PC-3 (cell line): ENCODE measurements around the gene CDC42BPB. TPM values are rescaled to one million over a fixed set of nuclear protein-coding genes. Genes with fewer than 3 reads are reported as not detected.

ENCODE experiments used
- ATAC-seq: fragments of 200-7000 bp; cut with Tn5 transposase; 2 replicates; pipeline ENCODE4 v1.9.1; 2020; ENCODE audit warnings: mild to moderate bottlenecking, moderate library complexity
- BruUV-seq: library from RNA; stranded (reverse); fragments of 400-500 nt; replicated peaks from 2 replicates; lab custom pipeline; 2021; lab: Mats Ljungman, UMichigan
- CTCF ChIA-PET: fragments of 300-600 bp; sonication (Branson Sonifier 250); formaldehyde crosslinking; loops from one replicate; lab custom pipeline; 2022; ENCODE audit warnings: antibody characterized with exemption; lab: Charles Lee
- POLR2A ChIA-PET: fragments of 300-600 bp; sonication (Branson Sonifier 250); formaldehyde crosslinking; loops from one replicate; lab custom pipeline; 2022; ENCODE audit warnings: antibody characterized with exemption; ENCODE audit not compliant: unreplicated experiment; lab: Charles Lee
- DNase-seq: peaks from one replicate; pipeline ENCODE4 v3.0.0-alpha.2; 2015
- H2AFZ ChIP-seq: fragments of 300-600 bp; sonication (generic); 2 replicates; pipeline ENCODE4 v1.6.0; 2016; ENCODE audit warnings: antibody characterized with exemption, low read length
- H3F3A ChIP-seq: fragments of 300-600 bp; sonication (generic); one replicate; pipeline ENCODE4 v1.6.0; 2017; ENCODE audit warnings: antibody characterized with exemption, low read length, control low read depth, mild to moderate bottlenecking; ENCODE audit not compliant: unreplicated experiment
- H3K27ac ChIP-seq: fragments of 300-600 bp; sonication (generic); 2 replicates; pipeline ENCODE4 v1.5.1; 2016; ENCODE audit warnings: mild to moderate bottlenecking, low read length
- H3K27me3 ChIP-seq: fragments of 300-600 bp; sonication (generic); 2 replicates; pipeline ENCODE4 v1.6.1; 2016; ENCODE audit warnings: low read length, mixed read lengths
- H3K36me3 ChIP-seq: fragments of 300-600 bp; sonication (generic); 2 replicates; pipeline ENCODE4 v1.6.1; 2016; ENCODE audit warnings: low read depth, mixed run types, low read length, mixed read lengths
- H3K4me1 ChIP-seq: fragments of 300-600 bp; sonication (generic); 2 replicates; pipeline ENCODE4 v1.5.1; 2016; ENCODE audit warnings: low read length; ENCODE audit not compliant: insufficient read depth
- H3K4me2 ChIP-seq: fragments of 300-600 bp; sonication (generic); 2 replicates; pipeline ENCODE4 v1.6.0; 2016; ENCODE audit warnings: low read length
- H3K4me3 ChIP-seq: fragments of 300-600 bp; sonication (generic); 2 replicates; pipeline ENCODE4 v1.5.1; 2016; ENCODE audit warnings: mild to moderate bottlenecking, low read length, mixed read lengths
- H3K79me2 ChIP-seq: fragments of 300-600 bp; sonication (generic); 2 replicates; pipeline ENCODE4 v1.6.1; 2017; ENCODE audit warnings: low read length, mixed read lengths
- H3K9ac ChIP-seq: fragments of 300-600 bp; sonication (generic); 2 replicates; pipeline ENCODE4 v1.6.0; 2016; ENCODE audit warnings: mild to moderate bottlenecking, low read length
- H3K9me2 ChIP-seq: fragments of 300-600 bp; sonication (generic); replicated peaks from 2 replicates; pipeline ENCODE4 v1.6.1; 2016; ENCODE audit warnings: mixed run types, low read length, mixed read lengths
- H3K9me3 ChIP-seq: fragments of 300-600 bp; sonication (generic); 2 replicates; pipeline ENCODE4 v1.6.1; 2016; ENCODE audit warnings: low read length, mixed read lengths
- H4K20me1 ChIP-seq: fragments of 300-600 bp; sonication (generic); 2 replicates; pipeline ENCODE4 v1.6.1; 2016; ENCODE audit warnings: low read length, mixed read lengths
- CTCF ChIP-seq: fragments of 300-600 bp; sonication (generic); conservative IDR thresholded peaks from 2 replicates; pipeline ENCODE4 v1.5.1; 2017; ENCODE audit warnings: antibody characterized with exemption, low read depth, mild to moderate bottlenecking, low read length
- EZH2 ChIP-seq: fragments of 300-600 bp; sonication (generic); IDR thresholded peaks from one replicate; pipeline ENCODE4 v1.6.1; 2017; ENCODE audit warnings: antibody characterized with exemption, mild to moderate bottlenecking, low read length; ENCODE audit not compliant: unreplicated experiment
- EZH2phosphoT487 ChIP-seq: fragments of 300-600 bp; sonication (generic); IDR thresholded peaks from 2 replicates; pipeline ENCODE4 v1.6.1; 2018; ENCODE audit warnings: mild to moderate bottlenecking, antibody characterized with exemption, low read length, borderline replicate concordance
- intact Hi-C: fragments of 100-400 bp; cut with micrococcal nuclease; formaldehyde crosslinking; loops from 2 replicates; pipeline ENCODE4 v1.9.0; 2023
- total RNA-seq: library from RNA; depleted of rRNA; stranded (reverse); fragments of >200 nt; gene quantifications from 2 replicates; pipeline ENCODE4 v1.2.3, GENCODE V29; 2014

CDC42BPB gene
- total RNA-seq, 1 experiment from 2014 or later: 73.0 TPM

DNA sequence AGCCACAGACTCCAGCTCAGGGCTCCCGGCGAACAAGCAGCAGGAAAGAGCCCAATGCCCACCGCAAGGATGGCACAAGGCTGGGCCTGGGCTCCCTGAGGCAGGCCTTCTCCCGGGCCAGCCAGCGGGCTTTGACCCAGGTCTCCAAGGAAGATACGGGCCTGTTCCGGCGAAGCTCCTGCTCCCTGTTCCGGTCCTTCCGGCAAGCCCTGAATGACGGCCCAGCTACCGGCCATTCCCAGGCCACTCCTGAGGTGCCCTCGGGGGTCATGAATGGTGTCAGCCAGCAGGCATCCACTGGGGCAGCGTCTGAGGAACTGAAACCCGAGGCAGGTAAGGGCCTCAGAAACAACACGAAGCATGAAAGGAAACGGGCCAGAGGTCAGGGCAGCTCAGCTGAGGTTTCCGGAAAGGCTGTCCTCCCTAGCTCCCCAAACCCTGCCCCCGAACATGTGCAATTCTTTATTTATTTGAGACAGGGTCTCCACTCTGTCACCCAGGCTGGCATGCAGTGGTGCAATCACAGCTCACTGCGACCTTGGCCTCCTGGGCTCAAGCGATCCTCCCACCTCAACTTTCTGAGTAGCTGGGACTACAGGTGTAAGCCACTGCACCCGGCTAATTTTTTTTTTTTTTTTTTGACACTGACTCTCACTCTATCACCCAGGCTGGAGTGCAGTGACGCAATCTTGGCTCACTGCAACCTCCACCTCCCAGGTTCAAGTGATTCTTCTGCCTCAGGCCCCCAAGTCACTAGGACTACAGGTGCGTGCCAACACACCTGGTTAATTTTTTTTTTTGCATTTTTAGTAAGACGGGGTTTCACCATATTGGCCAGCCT is 43.2 kb upstream of the CDC42BPB start:
- Histone ChIP-seq H3K9me2 (no peaks in the 10 kb centered on the region), H3F3A (no peaks in the 10 kb centered on the region), H3K4me3 (no peak overlapping the region), H3K27ac (no peak overlapping the region), H3K79me2 (no peaks in the 10 kb centered on the region), H3K27me3 (peaks cover 7% of the 10 kb centered on the region; the same call in 1 of the 2 replicates), H3K36me3 (no peaks in the 10 kb centered on the region), H2AFZ (no peak overlapping the region), H4K20me1 (no peaks in the 10 kb centered on the region), H3K9me3 (no peaks in the 10 kb centered on the region), H3K4me2 (no peak overlapping the region), H3K4me1 (peaks cover 15% of the 10 kb centered on the region; the same call in 1 of the 2 replicates), H3K9ac (no peak overlapping the region)
- no TSS peak for BruUV-seq
- POLR2A ChIA-PET: no interaction called here
- intact Hi-C loops: no loop called here
- TF ChIP-seq EZH2 (no peak), EZH2phosphoT487 (no peak), CTCF (no peak)
- no peak for ATAC-seq
- CTCF ChIA-PET: interaction anchor here (0.6 kb wide), 1 partner anchor 33 kb away, joined by 4 read pairs; no protein-coding TSS in a partner anchor
- DNase-seq: no peak

DNA sequence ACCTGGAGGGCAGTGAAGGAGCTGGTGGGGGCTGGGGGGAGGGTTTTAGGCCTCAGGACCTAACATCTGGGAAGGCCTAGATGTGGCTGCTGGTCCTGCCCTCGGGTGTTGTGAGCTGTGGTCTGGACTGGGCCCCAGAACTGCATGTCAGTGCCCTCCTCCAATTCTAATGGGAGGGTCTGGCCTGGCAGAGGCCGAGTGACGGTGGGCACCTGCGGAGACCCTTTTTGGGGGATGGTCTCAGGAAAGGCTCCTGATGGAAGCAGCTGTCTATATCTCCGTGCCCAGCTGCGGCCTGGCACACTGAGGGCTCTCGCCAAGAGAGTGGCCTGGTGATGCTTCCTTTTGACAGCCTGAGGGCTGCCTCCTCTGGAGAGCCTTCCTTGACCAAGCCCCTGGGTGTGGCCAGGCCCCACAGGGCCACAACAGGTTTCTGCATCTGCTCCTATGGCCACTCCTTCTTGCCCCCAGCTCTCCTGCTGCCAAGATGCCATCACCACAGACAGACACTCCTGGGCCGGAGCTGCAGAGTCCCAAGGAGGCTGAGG is 42.5 kb upstream of the CDC42BPB start:
- H3F3A ChIP-seq: no peaks in the 10 kb centered on the region
- no peak overlapping the region for H2AFZ ChIP-seq
- peaks cover 8% of the 10 kb centered on the region; the same call in 1 of the 2 replicates for H3K4me1 ChIP-seq
- no peaks in the 10 kb centered on the region for H4K20me1 ChIP-seq
- CTCF ChIA-PET: no interaction called here
- no peaks in the 10 kb centered on the region for H3K36me3 ChIP-seq
- intact Hi-C loops: no loop called here
- ATAC-seq (no peak), DNase-seq (no peak)
- BruUV-seq: no TSS peak
- H3K9me2 ChIP-seq: no peaks in the 10 kb centered on the region
- no peaks in the 10 kb centered on the region for H3K79me2 ChIP-seq
- H3K4me3 ChIP-seq: no peak overlapping the region
- POLR2A ChIA-PET: no interaction called here
- peaks cover 7% of the 10 kb centered on the region; the same call in 1 of the 2 replicates for H3K27me3 ChIP-seq
- TF ChIP-seq EZH2: no peak
- no peak for TF ChIP-seq CTCF
- no peak for TF ChIP-seq EZH2phosphoT487
- no peaks in the 10 kb centered on the region for H3K9me3 ChIP-seq
- no peak overlapping the region for H3K27ac ChIP-seq
- H3K4me2 ChIP-seq: no peak overlapping the region
- H3K9ac ChIP-seq: no peak overlapping the region
